ENCODE data around the gene OR2C3. TPM values are rescaled to one million over a fixed set of nuclear protein-coding genes. Genes with fewer than 3 reads are reported as not detected.

OR2C3 gene
- polyA plus RNA-seq, 1 of the 3 experiments (the other 2 are of a cell fraction): not detected

DNA sequence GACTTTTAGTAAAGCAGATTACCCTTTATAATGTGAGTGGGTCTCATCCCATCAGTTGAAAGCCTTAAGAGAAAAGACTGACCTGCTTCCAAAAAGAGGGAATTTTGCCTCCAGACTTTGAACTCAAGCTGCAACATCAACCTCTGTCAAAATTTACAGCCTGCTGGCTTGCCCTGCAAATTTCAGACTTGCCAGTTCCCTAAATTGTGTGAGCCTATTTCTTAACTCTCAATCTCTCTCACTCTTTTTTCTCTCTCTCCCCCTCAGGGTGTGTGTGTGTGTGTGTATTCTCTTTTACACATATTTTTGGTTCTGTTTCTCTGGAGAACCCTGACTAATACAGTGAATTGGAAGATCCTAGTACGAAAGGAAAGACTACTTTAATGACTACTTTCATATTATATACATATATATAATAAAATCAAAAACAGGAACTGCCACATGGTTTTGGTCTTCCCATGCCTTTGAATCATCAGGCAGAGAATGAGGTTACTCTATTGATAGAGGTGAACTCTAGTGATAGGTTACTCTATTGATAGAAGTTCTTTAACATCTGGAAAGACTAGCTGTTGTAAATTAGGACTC is 6.4 kb downstream of the OR2C3 start:
- peaks cover 10% of the 10 kb centered on the region; the same call in 1 of the 2 replicates for H3K27me3 ChIP-seq (ENCODE audit: insufficient read depth)
- H3K9me2 ChIP-seq: no peaks in the 10 kb centered on the region
- TF ChIP-seq FOXJ3 (CRISPR knock-in tag; IDR thresholded peaks at IDR 0.05) (no peak), SIN3A (IDR thresholded peaks at IDR 0.05; ENCODE audit: borderline replicate concordance, low read depth, low read length) (no peak), GABPA (IDR thresholded peaks at IDR 0.05; ENCODE audit: low read depth) (no peak), MEF2A (IDR thresholded peaks at IDR 0.05; ENCODE audit: borderline replicate concordance, low read depth) (no peak), RFX5 (IDR thresholded peaks at IDR 0.05; ENCODE audit: low read length) (no peak), EZH2phosphoT487 (IDR thresholded peaks at IDR 0.05; ENCODE audit: borderline replicate concordance, low read depth) (no peak), FOXM1 (IDR thresholded peaks at IDR 0.05; ENCODE audit: low read depth) (no peak), TAF1 (IDR thresholded peaks at IDR 0.05; ENCODE audit: borderline replicate concordance, low read depth, low read length) (no peak), YY1 (IDR thresholded peaks at IDR 0.05; ENCODE audit: low read depth) (no peak), MAX (IDR thresholded peaks at IDR 0.05; ENCODE audit: low read depth) (no peak), RAD21 (IDR thresholded peaks at IDR 0.05; ENCODE audit: low read length) (no peak), TEAD4 (IDR thresholded peaks at IDR 0.05; ENCODE audit: borderline replicate concordance, insufficient read depth) (no peak), ZBTB33 (IDR thresholded peaks at IDR 0.05; ENCODE audit: borderline replicate concordance, low read depth) (no peak), FOSL2 (IDR thresholded peaks at IDR 0.05; ENCODE audit: borderline replicate concordance, low read depth) (no peak), SMC3 (IDR thresholded peaks at IDR 0.05; ENCODE audit: low read depth, low read length) (no peak), POLR2AphosphoS5 (IDR thresholded peaks at IDR 0.05; ENCODE audit: low read depth, low read length) (no peak), NFIC (IDR thresholded peaks at IDR 0.05; ENCODE audit: borderline replicate concordance) (no peak), ELF1 (IDR thresholded peaks at IDR 0.05) (no peak)
- TF ChIP-seq, protein P1, sequence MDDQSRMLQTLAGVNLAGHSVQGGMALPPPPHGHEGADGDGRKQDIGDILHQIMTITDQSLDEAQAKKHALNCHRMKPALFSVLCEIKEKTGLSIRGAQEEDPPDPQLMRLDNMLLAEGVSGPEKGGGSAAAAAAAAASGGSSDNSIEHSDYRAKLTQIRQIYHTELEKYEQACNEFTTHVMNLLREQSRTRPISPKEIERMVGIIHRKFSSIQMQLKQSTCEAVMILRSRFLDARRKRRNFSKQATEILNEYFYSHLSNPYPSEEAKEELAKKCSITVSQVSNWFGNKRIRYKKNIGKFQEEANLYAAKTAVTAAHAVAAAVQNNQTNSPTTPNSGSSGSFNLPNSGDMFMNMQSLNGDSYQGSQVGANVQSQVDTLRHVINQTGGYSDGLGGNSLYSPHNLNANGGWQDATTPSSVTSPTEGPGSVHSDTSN (IDR thresholded peaks at IDR 0.05): no peak
- TF ChIP-seq, protein P2, sequence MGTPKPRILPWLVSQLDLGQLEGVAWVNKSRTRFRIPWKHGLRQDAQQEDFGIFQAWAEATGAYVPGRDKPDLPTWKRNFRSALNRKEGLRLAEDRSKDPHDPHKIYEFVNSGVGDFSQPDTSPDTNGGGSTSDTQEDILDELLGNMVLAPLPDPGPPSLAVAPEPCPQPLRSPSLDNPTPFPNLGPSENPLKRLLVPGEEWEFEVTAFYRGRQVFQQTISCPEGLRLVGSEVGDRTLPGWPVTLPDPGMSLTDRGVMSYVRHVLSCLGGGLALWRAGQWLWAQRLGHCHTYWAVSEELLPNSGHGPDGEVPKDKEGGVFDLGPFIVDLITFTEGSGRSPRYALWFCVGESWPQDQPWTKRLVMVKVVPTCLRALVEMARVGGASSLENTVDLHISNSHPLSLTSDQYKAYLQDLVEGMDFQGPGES (IDR thresholded peaks at IDR 0.05; ENCODE audit: low read depth, low read length): no peak
- no peak for DNase-seq
- no peak overlapping the region for H3K4me3 ChIP-seq (ENCODE audit: low read depth in 2 of 2, low read length in 1 of 2)
- no peak overlapping the region for H3K9ac ChIP-seq
- H3K79me2 ChIP-seq (ENCODE audit: insufficient read depth): no peaks in the 10 kb centered on the region
- no peaks in the 10 kb centered on the region for H3K36me3 ChIP-seq (replicated peaks in 1 of 2; ENCODE audit: control insufficient read depth in 1 of 2, insufficient read depth in 2 of 2, low read length in 1 of 2)
- no peak overlapping the region for H2AFZ ChIP-seq (ENCODE audit: low read depth)
- H3K4me2 ChIP-seq: no peak overlapping the region
- H3K27ac ChIP-seq (ENCODE audit: low read depth in 2 of 2, low read length in 1 of 2): no peak overlapping the region
- no peaks in the 10 kb centered on the region for H3F3A ChIP-seq (replicated peaks; ENCODE audit: insufficient read depth)
- POLR2A ChIA-PET: no interaction called here
- 12% methylated on average over 1 of the region's 1 CpG for WGBS (ENCODE audit: low lambda C conversion rate)
- no peaks in the 10 kb centered on the region for H4K20me1 ChIP-seq (ENCODE audit: insufficient read depth)
- CTCF ChIA-PET: interaction anchor here (0.6 kb wide), 1 partner anchor 53 kb away, joined by 3 read pairs; no protein-coding TSS in a partner anchor
- no peaks in the 10 kb centered on the region for H3K9me3 ChIP-seq
- no peaks in the 10 kb centered on the region for H3K4me1 ChIP-seq (ENCODE audit: control insufficient read depth in 1 of 2, insufficient read depth in 2 of 2, low read depth in 1 of 2, low read length in 1 of 2)

Measured in SK-N-SH (cell line).